GDM1 (cell line): ENCODE data around the gene ADCY1.

Experiments used
- DNase-seq: peaks from one replicate; lab custom pipeline; 2025; lab: John Stamatoyannopoulos, UW

ADCY1 gene

DNA sequence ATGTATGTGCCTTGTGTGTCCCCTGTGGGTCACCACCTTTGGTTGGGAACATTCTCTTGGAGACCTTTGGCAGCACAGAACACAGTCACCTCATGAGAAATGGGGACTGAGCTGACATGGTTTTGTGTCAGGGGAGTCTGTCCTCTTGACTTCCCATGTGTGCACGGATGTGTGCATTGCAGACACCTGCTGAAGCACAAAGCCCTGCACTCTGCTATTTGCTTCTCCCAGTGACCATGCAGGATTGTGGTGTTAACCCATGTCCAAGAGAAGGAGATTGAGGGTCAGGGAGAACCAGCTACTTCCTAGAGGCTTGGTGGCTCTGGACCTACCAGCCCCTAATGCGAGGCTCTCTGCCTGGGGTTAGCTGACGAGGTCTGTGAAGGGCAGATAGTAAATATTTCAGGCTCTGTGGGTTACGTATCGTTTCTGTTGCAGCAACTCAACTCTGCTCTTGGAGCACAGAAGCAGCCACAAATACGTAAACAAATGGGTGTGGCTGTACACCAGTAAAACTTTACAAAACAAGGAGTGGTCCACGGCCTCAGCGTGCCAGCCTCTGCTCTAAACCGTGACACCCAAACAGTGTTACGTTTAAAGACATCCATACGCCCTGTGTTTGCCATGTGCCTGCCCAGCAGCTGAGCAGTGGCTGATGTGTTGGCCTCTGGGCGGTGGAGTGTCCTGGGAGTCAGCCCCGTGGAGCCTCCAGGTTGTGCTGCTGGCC, 51.7 kb downstream of the ADCY1 start:
- no peak for DNase-seq

- DNase-seq = no peak
These were observed 52.6 kb downstream of the ADCY1 start for GRCh38 chr7:45626441-45627430.

- DNase-seq = no peak
These were observed 53.7 kb downstream of the ADCY1 start for GRCh38 chr7:45627691-45628456.

- no peak for DNase-seq
These were observed 57.4 kb downstream of the ADCY1 start for GRCh38 chr7:45631569-45631968.

GRCh38 chr7:45636733-45637132, 62.6 kb downstream of the ADCY1 start:
- no peak for DNase-seq

- no peak for DNase-seq
These were observed 64.7 kb downstream of the ADCY1 start for GRCh38 chr7:45638916-45639315.

- no peak for DNase-seq
These were observed 67.9 kb downstream of the ADCY1 start for GRCh38 chr7:45642044-45642443.

DNA sequence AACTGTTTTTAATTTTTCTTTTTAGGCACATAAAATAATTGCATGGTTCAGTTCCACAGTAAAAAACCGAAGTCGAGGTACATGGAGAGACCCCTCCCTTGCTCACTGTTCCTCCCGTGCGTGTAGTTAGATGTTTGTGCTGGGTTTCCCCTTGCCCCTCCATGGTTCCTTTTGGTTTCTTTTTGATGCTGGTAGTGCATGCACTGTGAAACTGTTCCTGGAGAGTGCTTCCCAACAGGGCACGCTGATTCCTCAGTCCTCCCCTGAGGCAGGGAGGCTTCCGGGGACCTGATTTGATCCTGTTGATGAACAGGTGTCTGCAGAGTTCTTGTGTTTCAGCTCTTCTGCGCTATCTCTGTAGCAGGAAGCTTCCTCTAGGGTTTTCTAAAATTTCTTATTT, 69.5 kb downstream of the ADCY1 start:
- DNase-seq = no peak

DNA sequence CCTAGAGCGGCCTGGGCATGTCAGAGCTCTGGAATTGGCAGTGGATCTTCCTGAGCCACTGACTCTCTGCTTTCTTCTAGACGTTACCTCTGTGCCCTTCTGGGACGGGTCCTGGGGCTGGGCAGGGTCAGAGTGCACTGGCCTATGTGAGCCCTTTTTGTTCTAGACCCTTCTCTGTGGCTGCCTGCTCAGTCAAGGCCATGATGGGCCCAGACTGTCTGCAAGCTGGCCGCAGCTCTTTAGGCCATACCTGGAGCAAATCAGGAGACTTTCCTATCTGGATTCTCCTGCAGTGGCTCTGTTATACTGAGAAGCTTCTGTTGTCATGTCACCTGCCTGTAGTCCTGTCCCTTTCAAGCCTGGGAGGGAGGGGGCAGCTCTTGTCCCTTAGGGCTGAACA, 70.1 kb downstream of the ADCY1 start:
- DNase-seq = no peak

- no peak for DNase-seq
These were observed 71.2 kb downstream of the ADCY1 start for GRCh38 chr7:45645141-45645969.

DNA sequence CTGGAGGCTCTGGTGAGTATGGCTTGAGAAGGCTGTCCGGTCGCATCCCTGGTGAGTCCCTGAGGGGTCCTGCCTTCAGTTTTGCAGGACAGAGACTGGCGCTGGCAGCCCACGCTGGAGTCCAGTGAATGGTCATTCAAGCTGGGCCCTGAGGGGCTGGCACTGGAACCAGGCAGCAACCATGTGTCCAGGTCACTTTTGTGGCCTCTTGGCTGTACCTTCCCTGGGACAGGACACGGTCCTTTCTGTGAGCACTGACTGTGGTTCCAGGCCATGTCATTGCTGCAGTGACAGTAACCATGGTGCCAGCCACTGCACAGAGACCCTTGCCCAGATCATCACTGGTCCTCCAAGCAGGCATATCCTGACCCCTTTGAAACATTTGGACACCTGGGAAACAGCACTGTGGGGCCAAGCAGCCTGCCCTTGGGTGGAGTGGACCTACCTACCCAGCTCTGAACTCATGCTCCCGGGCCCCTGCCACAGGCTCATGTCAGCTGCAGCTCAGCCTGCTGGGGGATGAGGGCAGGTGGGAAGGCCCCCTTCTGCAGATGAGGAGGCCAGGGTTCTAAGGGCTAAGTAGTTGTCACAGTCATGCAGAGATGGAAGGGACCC, 72.1 kb downstream of the ADCY1 start:
- DNase-seq = no peak

- DNase-seq = no peak
These were observed 73.0 kb downstream of the ADCY1 start for GRCh38 chr7:45646996-45647825.

DNA sequence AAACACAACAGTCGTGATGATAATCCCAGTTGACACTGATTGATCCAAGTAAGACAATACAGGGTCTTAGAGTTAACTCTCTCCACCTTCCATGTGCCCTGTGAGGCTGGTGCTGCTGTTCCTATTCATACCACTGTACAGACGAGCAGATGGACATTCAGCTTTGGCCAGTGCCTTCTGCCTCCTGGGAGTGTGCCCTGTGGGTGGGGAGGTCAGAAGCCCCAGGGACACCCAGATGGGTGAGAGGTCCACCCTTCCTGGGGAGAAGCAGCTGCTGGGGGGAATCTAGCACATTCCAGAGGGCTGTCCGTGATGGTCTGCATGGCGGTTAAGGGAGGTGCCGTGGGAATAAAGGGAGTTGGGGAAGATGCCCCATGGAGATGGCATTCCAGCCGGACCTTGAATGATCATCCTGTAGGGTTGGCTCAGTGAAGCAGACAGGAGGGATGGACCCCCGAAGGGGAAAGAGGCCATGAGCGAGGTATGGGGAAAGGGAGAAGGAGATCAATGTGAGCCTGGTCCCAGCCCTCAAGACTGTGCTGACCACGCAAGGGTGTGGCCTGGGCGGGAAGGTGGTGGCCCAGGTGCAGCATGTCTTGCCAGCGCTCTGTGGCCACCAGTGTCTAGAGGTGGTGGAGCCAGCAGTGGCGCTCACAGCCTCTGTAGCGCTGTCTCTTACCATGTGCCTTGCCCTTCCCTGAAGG, 74.0 kb downstream of the ADCY1 start:
- no peak for DNase-seq

DNA sequence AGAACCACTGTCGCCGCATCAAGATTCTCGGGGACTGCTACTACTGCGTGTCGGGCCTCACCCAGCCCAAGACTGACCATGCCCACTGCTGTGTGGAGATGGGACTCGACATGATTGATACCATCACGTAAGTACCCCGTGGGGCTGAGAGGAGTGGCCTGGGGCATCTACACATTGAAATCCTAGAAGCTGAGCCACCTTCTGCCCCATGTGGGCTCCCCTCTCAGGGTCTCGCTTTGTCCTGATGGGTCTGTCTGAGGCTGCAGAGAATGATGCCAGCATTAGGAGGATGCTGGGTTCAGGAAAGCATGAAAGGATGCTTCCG, 74.5 kb downstream of the ADCY1 start:
- no peak for DNase-seq

- DNase-seq = no peak
These were observed 75.6 kb downstream of the ADCY1 start for GRCh38 chr7:45649560-45650346.

DNA sequence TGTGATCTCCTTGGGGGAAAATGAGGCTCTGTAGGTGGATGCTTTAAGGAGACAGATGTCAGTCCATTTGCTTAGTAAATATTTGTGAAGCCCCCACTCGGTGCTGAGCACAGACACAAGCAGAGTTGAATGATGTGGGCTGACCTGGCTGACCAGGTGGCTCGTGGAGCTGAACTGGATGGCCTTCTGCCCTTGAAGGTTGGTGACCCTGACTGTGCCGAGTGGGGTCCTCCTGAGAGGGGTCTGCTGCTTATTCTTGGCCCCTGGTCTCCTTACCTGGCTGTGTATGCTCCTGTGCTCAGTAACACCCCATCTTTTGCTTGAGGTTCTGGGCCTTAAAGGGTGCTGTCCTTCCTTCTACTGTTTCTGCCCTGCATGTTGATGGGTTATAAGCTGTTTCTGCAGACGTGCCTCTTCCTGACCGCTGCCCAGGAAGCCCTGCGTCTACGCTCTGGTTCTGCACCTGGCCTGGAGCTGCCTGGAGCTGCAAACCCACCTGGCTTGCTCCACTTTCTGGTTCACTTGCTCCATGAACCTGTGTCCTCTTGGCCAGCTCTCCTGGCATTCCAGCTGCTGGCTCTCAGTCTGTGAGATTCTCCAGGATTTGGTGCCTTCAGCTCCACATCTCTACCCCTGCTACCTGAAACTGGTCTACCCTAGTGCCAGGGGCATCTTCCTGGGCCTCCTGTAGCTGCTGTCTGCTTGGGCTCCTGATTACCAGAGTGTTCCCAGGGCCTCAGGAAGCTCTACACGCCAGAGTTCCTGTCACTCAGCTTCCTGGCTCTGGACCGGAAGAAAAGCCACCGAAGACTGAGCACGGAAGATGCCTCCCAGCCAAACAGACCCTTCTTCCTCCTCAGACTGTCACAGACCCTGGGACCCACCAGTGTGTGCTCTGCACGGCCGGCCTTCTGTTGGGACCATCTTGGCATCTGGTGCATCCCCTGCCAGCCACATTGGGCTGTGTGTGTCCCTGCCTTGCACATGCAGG, 76.5 kb downstream of the ADCY1 start:
- DNase-seq = no peak

GRCh38 chr7:45651540-45651939, 77.4 kb downstream of the ADCY1 start:
- DNase-seq = no peak

GRCh38 chr7:45652630-45653029, 78.5 kb downstream of the ADCY1 start:
- no peak for DNase-seq
